ENCODE data around the gene APPBP2.

The APPBP2 gene

GRCh38 chr17:60401819-60402218 is 124.2 kb downstream of the APPBP2 start:
- H3K9me2 ChIP-seq (replicated peaks; ENCODE audit: control insufficient read depth, low read length) = no peaks in the 10 kb centered on the region
- H3K4me2 ChIP-seq (ENCODE audit: low read length) = no peak overlapping the region

GRCh38 chr17:60398227-60398959 is 127.6 kb downstream of the APPBP2 start:
- peaks cover 18% of the 10 kb centered on the region for H3F3A ChIP-seq (ENCODE audit: control insufficient read depth, insufficient read depth)
- no peaks in the 10 kb centered on the region for H3K79me2 ChIP-seq (ENCODE audit: control insufficient read depth, low read length)
- H3K4me2 ChIP-seq (ENCODE audit: low read length) = peak overlapping the region; percentile 23; the same call in 1 of the 2 replicates
- TF ChIP-seq CTCF (IDR thresholded peaks at IDR 0.05; ENCODE audit: low read depth, low read length, poor library complexity, severe bottlenecking) = no peak
- no peak for TF ChIP-seq EZH2phosphoT487 (IDR thresholded peaks at IDR 0.05; ENCODE audit: borderline replicate concordance, low read length)
- H3K27ac ChIP-seq (ENCODE audit: low read depth, low read length) = no peak overlapping the region
- H3K9me3 ChIP-seq (ENCODE audit: control insufficient read depth, insufficient read depth, low read length) = no peaks in the 10 kb centered on the region
- no peaks in the 10 kb centered on the region for H3K36me3 ChIP-seq (ENCODE audit: control insufficient read depth, low read length)
- H4K20me1 ChIP-seq (ENCODE audit: control insufficient read depth, insufficient read depth, low read depth, low read length) = no peaks in the 10 kb centered on the region
- no peak overlapping the region for H3K4me3 ChIP-seq (ENCODE audit: low read length)
- H3K4me1 ChIP-seq (ENCODE audit: control insufficient read depth, low read length) = peaks cover 19% of the 10 kb centered on the region
- peaks cover 16% of the 10 kb centered on the region for H3K27me3 ChIP-seq (ENCODE audit: control insufficient read depth, low read length)
- no peaks in the 10 kb centered on the region for H3K9me2 ChIP-seq (replicated peaks; ENCODE audit: control insufficient read depth, low read length)

More at GRCh38 chr17:60401819-60402218, 124.2 kb downstream of the APPBP2 start:
- H3K36me3 ChIP-seq (ENCODE audit: control insufficient read depth, low read length) = no peaks in the 10 kb centered on the region
- H3K79me2 ChIP-seq (ENCODE audit: control insufficient read depth, low read length) = no peaks in the 10 kb centered on the region
- peaks cover 12% of the 10 kb centered on the region for H3F3A ChIP-seq (ENCODE audit: control insufficient read depth, insufficient read depth)
- TF ChIP-seq EZH2phosphoT487 (IDR thresholded peaks at IDR 0.05; ENCODE audit: borderline replicate concordance, low read length) (no peak), CTCF (IDR thresholded peaks at IDR 0.05; ENCODE audit: low read depth, low read length, poor library complexity, severe bottlenecking) (no peak)
- H3K4me3 ChIP-seq (ENCODE audit: low read length) = no peak overlapping the region
- H4K20me1 ChIP-seq (ENCODE audit: control insufficient read depth, insufficient read depth, low read depth, low read length) = no peaks in the 10 kb centered on the region
- peaks cover 19% of the 10 kb centered on the region for H3K4me1 ChIP-seq (ENCODE audit: control insufficient read depth, low read length)
- H3K27ac ChIP-seq (ENCODE audit: low read depth, low read length) = no peak overlapping the region
- peaks cover 19% of the 10 kb centered on the region for H3K27me3 ChIP-seq (ENCODE audit: control insufficient read depth, low read length)
- no peaks in the 10 kb centered on the region for H3K9me3 ChIP-seq (ENCODE audit: control insufficient read depth, insufficient read depth, low read length)

GRCh38 chr17:60396412-60396811 is 129.6 kb downstream of the APPBP2 start:
- Histone ChIP-seq H3K9me3 (ENCODE audit: control insufficient read depth, insufficient read depth, low read length) (no peaks in the 10 kb centered on the region), H3F3A (ENCODE audit: control insufficient read depth, insufficient read depth) (peaks cover 25% of the 10 kb centered on the region), H3K79me2 (ENCODE audit: control insufficient read depth, low read length) (peaks cover 10% of the 10 kb centered on the region), H3K27me3 (ENCODE audit: control insufficient read depth, low read length) (peaks cover 12% of the 10 kb centered on the region), H3K27ac (ENCODE audit: low read depth, low read length) (no peak overlapping the region), H4K20me1 (ENCODE audit: control insufficient read depth, insufficient read depth, low read depth, low read length) (no peaks in the 10 kb centered on the region), H3K4me3 (ENCODE audit: low read length) (no peak overlapping the region), H3K9me2 (replicated peaks; ENCODE audit: control insufficient read depth, low read length) (no peaks in the 10 kb centered on the region), H3K4me1 (ENCODE audit: control insufficient read depth, low read length) (peaks cover 26% of the 10 kb centered on the region), H3K36me3 (ENCODE audit: control insufficient read depth, low read length) (peaks cover 4% of the 10 kb centered on the region; the same call in 1 of the 2 replicates), H3K4me2 (ENCODE audit: low read length) (no peak overlapping the region)
- TF ChIP-seq CTCF (IDR thresholded peaks at IDR 0.05; ENCODE audit: low read depth, low read length, poor library complexity, severe bottlenecking) (no peak), EZH2phosphoT487 (IDR thresholded peaks at IDR 0.05; ENCODE audit: borderline replicate concordance, low read length) (no peak)
